ENCODE results near the gene PARD3B. TPM values are rescaled to one million over a fixed set of nuclear protein-coding genes. Genes with fewer than 3 reads are reported as not detected.

Gene PARD3B
- total RNA-seq, 1 experiment from 2014 or later, result 6.4 TPM

DNA sequence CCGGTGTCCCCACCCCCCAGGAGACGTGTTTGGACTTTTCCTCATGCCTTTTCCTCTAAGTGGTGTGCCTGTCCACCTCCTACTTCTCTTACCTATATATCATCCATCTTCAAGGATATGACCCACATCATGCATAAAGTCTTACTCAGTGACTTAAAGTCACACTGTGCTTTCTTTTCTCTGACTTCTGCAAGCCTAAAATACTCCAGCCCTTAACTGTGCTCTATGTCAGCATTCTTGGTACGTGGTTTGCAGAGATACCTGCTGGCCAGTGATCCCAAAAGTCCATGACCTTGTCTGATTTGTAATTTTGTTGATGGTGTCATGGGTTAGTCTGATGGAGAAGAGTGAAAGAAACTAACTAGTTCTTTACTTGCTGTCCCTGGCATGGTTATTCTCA, 743.4 kb downstream of the PARD3B start:
- WGBS (ENCODE audit: extremely low coverage, insufficient read length, low lambda C conversion rate), result no CpG with 5 or more reads among the region's 3 CpGs
- Histone ChIP-seq H3K79me1 (ENCODE audit: insufficient read depth, low read depth, low read length, poor library complexity, severe bottlenecking) (no peaks in the 10 kb centered on the region), H3K56ac (ENCODE audit: insufficient read length, low read depth, low read length) (no peak overlapping the region), H3K18ac (ENCODE audit: insufficient read length, low read depth, low read length) (no peak overlapping the region), H2AFZ (ENCODE audit: low read length) (no peak overlapping the region), H2BK20ac (ENCODE audit: low read depth, low read length, poor library complexity, severe bottlenecking) (no peak overlapping the region), H3K23me2 (ENCODE audit: insufficient read length, low read depth, low read length, poor library complexity, severe bottlenecking) (no peaks in the 10 kb centered on the region), H3K14ac (ENCODE audit: insufficient read depth, low read length) (no peak overlapping the region), H4K5ac (ENCODE audit: insufficient read length, low read depth, low read length) (no peak overlapping the region), H3K79me2 (ENCODE audit: insufficient read depth, low read length) (no peaks in the 10 kb centered on the region), H3K9ac (ENCODE audit: extremely low read depth, insufficient read length, low read length) (no peak overlapping the region), H3T11ph (ENCODE audit: low read length) (no peak overlapping the region), H3K27ac (ENCODE audit: insufficient read length, low read depth, low read length) (no peak overlapping the region), H4K91ac (ENCODE audit: insufficient read length, low read depth, low read length) (no peak overlapping the region), H3K4me2 (ENCODE audit: insufficient read depth, insufficient read length, low read length) (no peak overlapping the region), H3K4ac (ENCODE audit: low read depth, low read length) (no peak overlapping the region), H2BK15ac (ENCODE audit: low read depth, low read length) (no peak overlapping the region), H3K4me1 (ENCODE audit: insufficient read depth, low read length) (no peaks in the 10 kb centered on the region), H2BK12ac (ENCODE audit: insufficient read length, low read depth, low read length) (no peak overlapping the region), H2BK5ac (ENCODE audit: insufficient read length, low read length) (no peak overlapping the region), H2AK5ac (ENCODE audit: insufficient read length, low read length) (no peak overlapping the region), H4K20me1 (ENCODE audit: control insufficient read depth, insufficient read depth, insufficient read length) (no peaks in the 10 kb centered on the region), H2BK120ac (ENCODE audit: low read depth, low read length, poor library complexity, severe bottlenecking) (no peak overlapping the region), H3K27me3 (ENCODE audit: insufficient read depth, low read length) (no peaks in the 10 kb centered on the region), H3K23ac (ENCODE audit: insufficient read length, low read depth, low read length) (no peak overlapping the region), H4K8ac (replicated peaks; ENCODE audit: insufficient read length, low read depth, low read length) (no peak overlapping the region), H3K9me3 (ENCODE audit: control insufficient read depth, low read depth, low read length) (no peaks in the 10 kb centered on the region)
- Mint-ChIP-seq H3K4me3 (no peak overlapping the region), H3K27ac (no peak overlapping the region; a peak in 1 of 7 replicates), H3K36me3 (ENCODE audit: insufficient read depth in 1 of 3, low read depth in 3 of 3) (peaks cover 7 to 18% (median 7%) of the 10 kb centered on the region in 3 experiments; a peak in 5 of 7 replicates), H3K9me3 (peaks cover 3 to 13% of the 10 kb centered on the region in 2 experiments; a peak in 4 of 5 replicates), H3K27me3 (ENCODE audit: low read depth) (no peaks in the 10 kb centered on the region), H3K4me1 (peaks cover 18 to 21% of the 10 kb centered on the region in 2 experiments)
- DNase-seq, result no peak
- TF ChIP-seq, protein P1, sequence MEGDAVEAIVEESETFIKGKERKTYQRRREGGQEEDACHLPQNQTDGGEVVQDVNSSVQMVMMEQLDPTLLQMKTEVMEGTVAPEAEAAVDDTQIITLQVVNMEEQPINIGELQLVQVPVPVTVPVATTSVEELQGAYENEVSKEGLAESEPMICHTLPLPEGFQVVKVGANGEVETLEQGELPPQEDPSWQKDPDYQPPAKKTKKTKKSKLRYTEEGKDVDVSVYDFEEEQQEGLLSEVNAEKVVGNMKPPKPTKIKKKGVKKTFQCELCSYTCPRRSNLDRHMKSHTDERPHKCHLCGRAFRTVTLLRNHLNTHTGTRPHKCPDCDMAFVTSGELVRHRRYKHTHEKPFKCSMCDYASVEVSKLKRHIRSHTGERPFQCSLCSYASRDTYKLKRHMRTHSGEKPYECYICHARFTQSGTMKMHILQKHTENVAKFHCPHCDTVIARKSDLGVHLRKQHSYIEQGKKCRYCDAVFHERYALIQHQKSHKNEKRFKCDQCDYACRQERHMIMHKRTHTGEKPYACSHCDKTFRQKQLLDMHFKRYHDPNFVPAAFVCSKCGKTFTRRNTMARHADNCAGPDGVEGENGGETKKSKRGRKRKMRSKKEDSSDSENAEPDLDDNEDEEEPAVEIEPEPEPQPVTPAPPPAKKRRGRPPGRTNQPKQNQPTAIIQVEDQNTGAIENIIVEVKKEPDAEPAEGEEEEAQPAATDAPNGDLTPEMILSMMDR (conservative IDR thresholded peaks at IDR 0.05), result no peak

Data from H9 (cell line).